GM19025 (cell line): ENCODE results near the gene GALNT17.
"Not testable (repeated sequence)": the region's sequence is repeated elsewhere in the genome, so short reads cannot be mapped to it uniquely, and the experiment has no call there.

Source experiments
- ATAC-seq: cut with Tn5 transposase; IDR thresholded peaks from one replicate; pipeline ENCODE4 v1.9.1; 2021; ENCODE audit warnings: mild to moderate bottlenecking, low read depth, moderate library complexity; ENCODE audit not compliant: unreplicated experiment

The GALNT17 gene

GRCh38 chr7:71229148-71229547, 97.2 kb downstream of the GALNT17 start:
- no peak for ATAC-seq

GRCh38 chr7:71229699-71230098, 97.8 kb downstream of the GALNT17 start:
- ATAC-seq, result no peak

DNA sequence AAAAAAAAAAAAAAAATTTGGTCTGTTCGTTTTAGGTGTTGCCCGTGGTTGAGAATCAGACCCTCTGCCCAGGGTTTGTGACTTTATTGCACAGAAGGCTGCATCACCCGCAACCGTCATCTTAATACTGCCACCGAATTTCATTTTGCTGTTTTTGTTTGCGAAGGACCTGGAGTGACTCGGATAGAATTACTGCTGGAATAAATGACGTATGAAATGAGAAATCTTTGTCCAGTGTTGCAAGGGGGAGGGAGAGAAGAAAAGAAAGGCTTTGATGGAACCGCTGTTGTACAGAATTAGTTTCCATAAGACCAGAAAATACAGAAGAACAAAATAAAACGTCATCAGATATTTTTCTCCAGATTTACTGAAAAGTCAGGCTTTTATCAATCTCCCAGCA, 103.3 kb downstream of the GALNT17 start:
- ATAC-seq, result no peak

DNA sequence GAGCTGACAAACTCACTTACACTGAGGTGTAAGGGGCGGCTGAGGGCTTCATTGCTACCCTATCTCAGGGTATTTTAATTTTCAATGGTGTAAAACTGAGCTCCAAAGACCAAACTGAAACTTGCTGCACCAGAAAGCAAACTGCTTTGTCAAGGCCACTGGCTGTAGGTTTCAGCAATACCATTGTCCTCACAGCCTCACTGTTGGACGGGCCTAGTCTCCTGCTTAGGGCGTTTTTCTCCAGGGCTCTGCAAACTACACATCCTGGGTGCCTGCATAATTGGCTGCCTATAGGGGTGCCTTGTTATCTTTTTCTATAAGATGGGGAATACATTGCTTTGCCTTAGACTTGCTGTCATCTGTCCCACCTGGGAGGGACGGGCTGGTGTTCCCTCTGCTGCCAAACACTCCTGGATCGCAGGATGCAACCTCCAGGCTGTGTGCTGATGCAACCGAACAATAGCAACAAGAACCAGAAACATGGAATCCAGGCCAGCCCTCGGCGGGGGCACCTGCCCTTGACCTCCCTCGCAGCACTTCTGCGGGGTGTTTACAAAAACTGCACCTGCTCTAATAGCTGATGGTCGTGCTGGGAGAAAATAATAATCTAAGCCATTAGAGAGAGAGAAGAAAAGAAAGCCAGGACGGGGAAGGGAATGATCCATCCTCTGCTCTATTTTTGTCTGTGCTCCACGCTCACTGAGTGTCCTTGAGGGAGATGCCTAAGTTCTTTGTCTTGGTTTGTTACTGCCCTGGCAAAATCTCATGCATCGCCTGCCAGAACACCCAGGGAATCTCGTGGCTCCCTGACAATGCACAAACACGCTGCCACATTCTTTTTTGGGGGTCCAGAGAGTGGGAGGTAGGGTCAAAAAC, 104.5 kb downstream of the GALNT17 start:
- ATAC-seq, result no peak

GRCh38 chr7:71237945-71238344, 106.0 kb downstream of the GALNT17 start:
- ATAC-seq, result no peak

- ATAC-seq, result no peak
These were observed 106.8 kb downstream of the GALNT17 start for GRCh38 chr7:71238581-71239295.

- no peak for ATAC-seq
These were observed 107.8 kb downstream of the GALNT17 start for GRCh38 chr7:71239586-71240268.

DNA sequence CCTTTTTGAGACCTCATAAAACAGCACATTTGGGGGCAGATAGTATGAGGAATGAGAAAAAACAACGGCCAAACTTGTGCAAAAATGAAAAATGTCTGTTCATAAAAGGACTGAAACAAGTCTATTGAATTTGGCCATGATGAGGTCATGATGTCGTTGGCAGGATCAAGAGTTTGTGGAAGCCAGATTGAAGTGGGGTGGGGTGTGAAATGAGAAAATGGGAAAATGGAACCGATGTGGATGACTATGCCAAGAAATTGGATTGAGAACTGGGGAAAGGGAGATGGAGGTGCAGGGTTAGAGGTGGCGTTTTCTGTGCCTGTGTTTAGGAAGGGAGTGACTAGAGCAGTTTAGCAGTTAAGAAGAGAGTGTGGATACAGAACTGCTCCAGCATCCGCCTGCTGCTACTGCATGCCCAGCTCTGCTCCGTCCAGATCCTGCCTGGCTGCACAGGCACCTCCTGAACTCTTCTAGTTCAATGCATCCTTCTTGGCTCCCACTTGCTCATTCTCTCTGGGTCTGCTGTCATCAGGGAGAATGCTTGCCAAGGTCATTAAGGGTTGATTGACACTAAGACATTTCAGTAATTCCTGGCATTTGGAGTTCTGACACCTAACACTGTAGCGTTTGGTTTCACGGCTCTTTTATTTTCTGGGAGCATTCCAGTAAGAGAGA, 111.9 kb downstream of the GALNT17 start:
- no peak for ATAC-seq

- ATAC-seq, result no peak
These were observed 113.1 kb downstream of the GALNT17 start for GRCh38 chr7:71245038-71245437.

DNA sequence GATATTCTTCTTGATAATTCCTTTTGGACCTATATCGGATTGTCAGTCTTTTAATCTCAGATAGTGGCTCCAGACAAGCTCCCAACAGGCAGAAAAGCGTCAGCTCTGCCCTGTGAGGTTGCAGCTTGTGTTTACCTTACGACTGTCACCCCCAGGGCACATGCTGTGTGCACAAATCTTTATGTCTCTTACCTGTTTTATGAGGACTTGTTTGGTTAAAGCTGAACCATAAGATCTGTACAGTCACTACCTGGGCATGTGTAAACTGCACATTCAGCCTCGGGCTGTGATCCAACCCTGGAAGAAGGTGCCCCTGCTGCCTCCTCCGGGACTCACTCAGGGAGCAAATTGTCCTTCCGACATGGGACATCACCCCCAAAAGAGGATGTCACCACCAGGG, 119.8 kb downstream of the GALNT17 start:
- ATAC-seq, result no peak

- no peak for ATAC-seq
These were observed 122.8 kb downstream of the GALNT17 start for GRCh38 chr7:71254751-71255150.

DNA sequence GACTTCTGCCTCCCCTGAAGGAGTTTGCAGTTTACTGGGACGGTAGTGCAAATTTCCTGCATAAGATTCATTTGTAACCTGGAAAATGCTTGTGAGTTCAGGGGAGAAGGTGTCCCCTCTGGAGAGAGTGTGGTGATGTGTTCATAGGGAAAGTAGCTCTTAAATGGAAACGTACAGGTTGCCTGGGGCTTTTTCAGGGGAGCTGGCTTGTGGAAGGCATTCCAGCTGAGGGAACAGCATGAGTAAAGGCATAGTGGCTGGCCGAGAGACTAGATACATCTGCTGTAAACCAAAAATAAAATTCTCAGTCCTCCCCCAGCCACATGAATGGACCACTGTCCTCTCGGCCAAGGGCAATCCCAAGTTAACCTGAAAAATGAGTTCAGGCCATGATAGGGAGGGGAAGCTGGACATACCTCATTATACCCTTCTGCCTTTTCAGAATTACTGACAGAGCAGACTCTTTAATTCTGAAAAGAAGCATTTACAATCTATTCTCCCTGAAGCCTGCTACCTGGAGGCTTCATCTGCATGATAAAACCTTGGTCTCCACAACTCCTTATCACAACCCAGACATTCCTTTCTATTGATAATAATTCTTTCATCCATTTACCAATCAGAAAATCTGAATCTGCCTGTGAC, 123.7 kb downstream of the GALNT17 start:
- ATAC-seq, result no peak

- ATAC-seq, result no peak
These were observed 129.1 kb downstream of the GALNT17 start for GRCh38 chr7:71261066-71261465.

- not testable (repeated sequence) for ATAC-seq
These were observed 130.9 kb downstream of the GALNT17 start for GRCh38 chr7:71262834-71263233.

GRCh38 chr7:71264005-71264404, 132.1 kb downstream of the GALNT17 start:
- no peak for ATAC-seq

DNA sequence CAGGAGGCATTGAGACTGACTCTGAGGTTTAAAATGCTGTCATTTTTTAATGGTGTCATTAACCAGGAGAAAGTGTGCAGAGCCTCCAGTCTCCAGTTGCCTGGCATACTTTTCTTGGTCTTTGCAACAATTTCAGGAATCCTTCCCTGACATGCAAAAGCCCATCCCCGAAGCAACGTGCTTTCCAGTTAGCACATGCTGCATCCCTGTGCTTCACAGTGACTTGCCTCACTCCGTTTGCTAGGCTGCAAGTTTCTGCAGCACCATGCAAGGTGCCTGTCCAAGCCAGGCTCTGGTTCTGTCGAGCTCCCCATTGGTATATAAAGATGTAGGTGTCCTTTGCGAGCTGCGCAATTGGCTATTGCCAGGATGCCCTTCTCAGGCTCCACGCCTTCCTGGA, 135.0 kb downstream of the GALNT17 start:
- ATAC-seq, result no peak

GRCh38 chr7:71267734-71268469, 136.0 kb downstream of the GALNT17 start:
- ATAC-seq, result no peak

- no peak for ATAC-seq
These were observed 138.6 kb downstream of the GALNT17 start for GRCh38 chr7:71270558-71270957.

DNA sequence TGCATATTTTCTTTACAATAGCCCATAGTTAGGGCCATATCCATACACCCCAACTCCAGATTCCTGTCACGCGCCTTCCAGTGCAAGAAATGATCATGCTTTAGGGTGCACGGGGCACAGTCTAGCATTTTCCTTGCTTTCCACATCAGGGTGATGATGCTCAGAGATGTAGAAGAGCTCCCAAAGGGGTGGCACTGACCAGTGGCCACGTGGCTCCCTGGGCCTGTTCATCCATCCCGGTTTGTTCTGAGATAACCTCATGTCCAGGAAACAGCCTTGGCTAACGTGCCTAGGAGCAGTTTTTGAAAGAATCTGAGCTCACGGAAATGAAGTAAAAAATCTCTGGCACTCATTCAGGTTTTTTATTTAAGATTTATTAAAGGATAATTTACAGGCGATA, 139.3 kb downstream of the GALNT17 start:
- ATAC-seq, result no peak
